ENCODE measurements around the gene PDE4D.

The PDE4D gene

GRCh38 chr5:59712836-59713497 is 180.6 kb downstream of the PDE4D start:
- TF ChIP-seq CREB5 (CRISPR knock-in tag; IDR thresholded peaks at IDR 0.05; ENCODE audit: low read depth) (no peak), OSR1 (CRISPR knock-in tag; IDR thresholded peaks at IDR 0.05) (no peak), GLIS3 (CRISPR knock-in tag; IDR thresholded peaks at IDR 0.05) (no peak), CSRNP3 (CRISPR knock-in tag; IDR thresholded peaks at IDR 0.05) (no peak), ZNF565 (CRISPR knock-in tag; conservative IDR thresholded peaks at IDR 0.05; ENCODE audit: low read depth) (no peak), TSHZ2 (CRISPR knock-in tag; IDR thresholded peaks at IDR 0.05) (no peak), TCF4 (CRISPR knock-in tag; IDR thresholded peaks at IDR 0.05; ENCODE audit: borderline replicate concordance) (no peak), ZC3H10 (CRISPR knock-in tag; IDR thresholded peaks at IDR 0.05) (no peak), BACH2 (CRISPR knock-in tag; IDR thresholded peaks at IDR 0.05; ENCODE audit: borderline replicate concordance) (no peak), ZNF70 (CRISPR knock-in tag; IDR thresholded peaks at IDR 0.05) (no peak), ESRRG (CRISPR knock-in tag; IDR thresholded peaks at IDR 0.05) (no peak), PATZ1 (CRISPR knock-in tag; IDR thresholded peaks at IDR 0.05; ENCODE audit: borderline replicate concordance) (no peak)

GRCh38 chr5:59711310-59711709 is 182.2 kb downstream of the PDE4D start:
- TF ChIP-seq TSHZ2 (CRISPR knock-in tag; IDR thresholded peaks at IDR 0.05) (no peak), CSRNP3 (CRISPR knock-in tag; IDR thresholded peaks at IDR 0.05) (no peak), CREB5 (CRISPR knock-in tag; IDR thresholded peaks at IDR 0.05; ENCODE audit: low read depth) (no peak), ZNF70 (CRISPR knock-in tag; IDR thresholded peaks at IDR 0.05) (no peak), POU6F1 (CRISPR knock-in tag; IDR thresholded peaks at IDR 0.05; ENCODE audit: borderline replicate concordance, low read depth) (no peak), TOX (CRISPR knock-in tag; IDR thresholded peaks at IDR 0.05; ENCODE audit: borderline replicate concordance) (no peak), ARNTL (CRISPR knock-in tag; IDR thresholded peaks at IDR 0.05; ENCODE audit: borderline replicate concordance, low read depth) (no peak), ZFP30 (CRISPR knock-in tag; IDR thresholded peaks at IDR 0.05) (no peak), ISL1 (CRISPR knock-in tag; IDR thresholded peaks at IDR 0.05) (no peak), TCF4 (CRISPR knock-in tag; IDR thresholded peaks at IDR 0.05; ENCODE audit: borderline replicate concordance) (no peak), ZFP3 (CRISPR knock-in tag; IDR thresholded peaks at IDR 0.05) (no peak), SNAI2 (CRISPR knock-in tag; IDR thresholded peaks at IDR 0.05) (no peak), CSDC2 (CRISPR knock-in tag; IDR thresholded peaks at IDR 0.05) (no peak), PPARA (CRISPR knock-in tag; IDR thresholded peaks at IDR 0.05; ENCODE audit: borderline replicate concordance) (no peak), GLIS3 (CRISPR knock-in tag; IDR thresholded peaks at IDR 0.05) (no peak), OSR1 (CRISPR knock-in tag; IDR thresholded peaks at IDR 0.05) (no peak), PATZ1 (CRISPR knock-in tag; IDR thresholded peaks at IDR 0.05; ENCODE audit: borderline replicate concordance) (no peak)
- ATAC-seq: no peak

More at GRCh38 chr5:59712836-59713497, 180.6 kb downstream of the PDE4D start:
- no peak for ATAC-seq

Measured in SK-N-SH treated with all-trans-retinoic acid at 6 μM for 48 hours (cell line).